ENCODE data around the gene SMIM45. TPM values are rescaled to one million over a fixed set of nuclear protein-coding genes. Genes with fewer than 3 reads are reported as not detected.

The SMIM45 gene

DNA sequence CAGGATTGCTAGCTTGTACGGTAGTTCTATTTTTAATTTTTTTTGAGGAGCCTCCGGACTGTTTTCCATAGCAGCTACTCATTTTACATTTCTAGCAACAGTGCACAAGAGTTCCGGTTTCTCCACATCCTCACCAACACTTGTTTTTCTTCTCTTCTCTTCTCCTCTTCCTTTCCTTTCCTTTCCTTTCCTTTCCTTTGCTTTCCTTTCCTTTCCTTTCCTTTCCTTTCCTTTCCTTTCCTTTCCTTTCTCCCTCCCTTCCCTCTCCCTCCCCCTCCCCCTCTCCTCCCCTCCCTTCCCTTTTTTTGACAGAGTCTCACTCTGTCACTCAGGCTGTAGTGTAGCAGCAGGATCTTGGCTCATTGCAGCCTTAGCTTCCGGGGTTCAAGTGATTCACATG, 56.0 kb downstream of the SMIM45 start:
- H3K36me3 ChIP-seq, result no peaks in the 10 kb centered on the region
- peaks cover 4% of the 10 kb centered on the region; the same call in 1 of the 2 replicates for H3K9me3 ChIP-seq (replicated peaks)
- DNase-seq (ENCODE audit: low read depth in 1 of 2, low spot score in 2 of 2), result no peak
- H3K4me3 ChIP-seq, result no peak overlapping the region
- no peak overlapping the region for H3K27ac ChIP-seq
- H3K4me1 ChIP-seq (replicated peaks), result no peaks in the 10 kb centered on the region
- 0 out of 2 replicates have a peak, but pooled peaks cover 7% of the 10 kb centered on the region for H3K27me3 ChIP-seq (replicated peaks)

Other genes with a start within 250 kb of the SMIM45 start
- 10.6 and 28.6 TPM in 2 replicates for gene CCDC134, start 151.5 kb upstream of the SMIM45 start, total RNA-seq (2014; rRNA removed; shearing (Covaris generic))
- gene SREBF2, start 119.0 kb upstream of the SMIM45 start, total RNA-seq (2014; rRNA removed; shearing (Covaris generic)), result 18.0 and 19.7 TPM in 2 replicates
- gene SHISA8, start 37.1 kb upstream of the SMIM45 start, total RNA-seq (2014; rRNA removed; shearing (Covaris generic)), result not detected in 2 replicates
- 0.03 and 0.13 TPM in 2 replicates for gene TNFRSF13C, start 25.3 kb upstream of the SMIM45 start, total RNA-seq (2014; rRNA removed; shearing (Covaris generic))
- gene CENPM, start 5.0 kb upstream of the SMIM45 start, total RNA-seq (2014; rRNA removed; shearing (Covaris generic)), result 26.2 and 51.9 TPM in 2 replicates
- not detected in 2 replicates for gene SEPTIN3, start 17.3 kb downstream of the SMIM45 start, total RNA-seq (2014; rRNA removed; shearing (Covaris generic))
- gene WBP2NL, start 46.6 kb downstream of the SMIM45 start, total RNA-seq (2014; rRNA removed; shearing (Covaris generic)), result not detected in 2 replicates
- 39.6 and 41.2 TPM in 2 replicates for gene NAGA, start 118.7 kb downstream of the SMIM45 start, total RNA-seq (2014; rRNA removed; shearing (Covaris generic))
- 9.7 and 14.9 TPM in 2 replicates for gene PHETA2, start 122.1 kb downstream of the SMIM45 start, total RNA-seq (2014; rRNA removed; shearing (Covaris generic))
- 8.6 and 21.3 TPM in 2 replicates for gene SMDT1, start 127.5 kb downstream of the SMIM45 start, total RNA-seq (2014; rRNA removed; shearing (Covaris generic))
- gene NDUFA6, start 138.6 kb downstream of the SMIM45 start, total RNA-seq (2014; rRNA removed; shearing (Covaris generic)), result 114 and 245 TPM in 2 replicates
- gene CYP2D6, start 178.7 kb downstream of the SMIM45 start, total RNA-seq (2014; rRNA removed; shearing (Covaris generic)), result 0.05 TPM in 1 of 2 replicates, not detected in the other